GM20000 (cell line): ENCODE results near the gene ABCB4.

Experiments used
- DNase-seq: peaks from one replicate; pipeline ENCODE4 v3.0.0; 2012; ENCODE audit warnings: low spot score
- CTCF ChIP-seq: IDR thresholded peaks from 2 replicates; pipeline ENCODE4 v1.5.1; 2012; ENCODE audit warnings: mild to moderate bottlenecking, control low read depth; ENCODE audit errors: extremely low read depth, missing control alignments

The ABCB4 gene

GRCh38 chr7:87420173-87420572, 55.3 kb downstream of the ABCB4 start:
- no peak for DNase-seq
- no peak for TF ChIP-seq CTCF

- peak; percentile 23 for TF ChIP-seq CTCF
- peak; percentile 41 for DNase-seq
Measured at GRCh38 chr7:87416682-87417587, 58.5 kb downstream of the ABCB4 start.

GRCh38 chr7:87414794-87415188, 60.7 kb downstream of the ABCB4 start:
- no peak for DNase-seq
- no peak for TF ChIP-seq CTCF

GRCh38 chr7:87413951-87414793, 61.3 kb downstream of the ABCB4 start:
- DNase-seq = no peak
- no peak for TF ChIP-seq CTCF

GRCh38 chr7:87413029-87413428, 62.5 kb downstream of the ABCB4 start:
- TF ChIP-seq CTCF = no peak
- no peak for DNase-seq

GRCh38 chr7:87411186-87411585, 64.3 kb downstream of the ABCB4 start:
- TF ChIP-seq CTCF = no peak
- no peak for DNase-seq

- no peak for DNase-seq
Measured at GRCh38 chr7:87404674-87405073, 70.8 kb downstream of the ABCB4 start.

More at GRCh38 chr7:87404674-87405073, 70.8 kb downstream of the ABCB4 start:
- TF ChIP-seq CTCF = no peak
